ENCODE measurements around the gene ZNF407. TPM values are rescaled to one million over a fixed set of nuclear protein-coding genes. Genes with fewer than 3 reads are reported as not detected.

Gene ZNF407
- total and polyA plus RNA-seq, 7 experiments from 2014 or later = 6.8 to 31.3 (median 27.9) TPM

- Mint-ChIP-seq H3K9me3 (peaks cover 0 to 6% (median 0%) of the 10 kb centered on the region in 11 donors), H3K4me3 (no peak overlapping the region), H3K4me1 (peaks cover 11 to 42% (median 35%) of the 10 kb centered on the region in 7 donors), H3K36me3 (peaks cover 2 to 46% (median 28%) of the 10 kb centered on the region in 5 donors), H3K27ac (peak overlapping the region in 1 of 9 donors; percentile 45), H3K27me3 (no peaks in the 10 kb centered on the region)
- Histone ChIP-seq H3K36me3 (ENCODE audit: control insufficient read depth in 2 of 3, insufficient read depth in 3 of 3, low read length in 3 of 3) (no peaks in the 10 kb centered on the region), H3K9me3 (ENCODE audit: control insufficient read depth in 2 of 3, low read length in 3 of 3) (no peaks in the 10 kb centered on the region), H3K27ac (ENCODE audit: low read depth, low read length) (no peak overlapping the region), H3K4me3 (ENCODE audit: low read length) (no peak overlapping the region), H3K27me3 (ENCODE audit: control insufficient read depth in 2 of 2, insufficient read depth in 2 of 2, low read length in 2 of 2) (no peaks in the 10 kb centered on the region), H3K4me1 (ENCODE audit: control insufficient read depth in 2 of 2, insufficient read depth in 2 of 2, low read length in 2 of 2) (no peaks in the 10 kb centered on the region)
- POLR2A ChIA-PET = no interaction called here
- CTCF ChIA-PET = interaction anchor here (0.7 kb wide), 1 partner anchor 72 kb away, joined by 3 read pairs; no protein-coding TSS in a partner anchor
- intact Hi-C loops (cut with micrococcal nuclease) = no loop called here
- DNase-seq = no peak
- ATAC-seq = no peak
Measured at GRCh38 chr18:74722237-74722636, 124.6 kb downstream of the ZNF407 start.

GRCh38 chr18:74724186-74724585 lies 126.5 kb downstream of the ZNF407 start:
- H3K27ac Mint-ChIP-seq = no peak overlapping the region
- CTCF ChIA-PET = no interaction called here

GRCh38 chr18:74725690-74726089 lies 128.0 kb downstream of the ZNF407 start:
- Histone ChIP-seq H3K27ac (ENCODE audit: low read depth, low read length) (no peak overlapping the region), H3K4me1 (ENCODE audit: control insufficient read depth in 2 of 2, insufficient read depth in 2 of 2, low read length in 2 of 2) (no peaks in the 10 kb centered on the region), H3K4me3 (ENCODE audit: low read length) (no peak overlapping the region), H3K9me3 (ENCODE audit: control insufficient read depth in 2 of 3, low read length in 3 of 3) (no peaks in the 10 kb centered on the region), H3K27me3 (ENCODE audit: control insufficient read depth in 2 of 2, insufficient read depth in 2 of 2, low read length in 2 of 2) (no peaks in the 10 kb centered on the region), H3K36me3 (ENCODE audit: control insufficient read depth in 2 of 3, insufficient read depth in 3 of 3, low read length in 3 of 3) (peaks cover 0 to 4% (median 0%) of the 10 kb centered on the region in 3 experiments)
- ChIA-PET POLR2A (no interaction called here), CTCF (no interaction called here)
- intact Hi-C loops (cut with micrococcal nuclease) = loop anchor here in 1 of 2 donors (2.0 kb wide), 1 partner anchor 15 kb away; no protein-coding TSS in a partner anchor
- DNase-seq (no peak), ATAC-seq (no peak)
- no peak overlapping the region for H3K4me3 Mint-ChIP-seq
- H3K9me3 Mint-ChIP-seq = peaks cover 0 to 1% (median 0%) of the 10 kb centered on the region in 11 donors
- peaks cover 5 to 55% (median 42%) of the 10 kb centered on the region in 5 donors for H3K36me3 Mint-ChIP-seq
- no peaks in the 10 kb centered on the region for H3K27me3 Mint-ChIP-seq
- H3K27ac Mint-ChIP-seq = no peak overlapping the region
- peaks cover 8 to 46% (median 31%) of the 10 kb centered on the region in 7 donors for H3K4me1 Mint-ChIP-seq

More at GRCh38 chr18:74724186-74724585, 126.5 kb downstream of the ZNF407 start:
- POLR2A ChIA-PET = interaction anchor here (0.6 kb wide), 1 partner anchor 37 kb away, joined by 3 read pairs; no protein-coding TSS in a partner anchor
- Mint-ChIP-seq H3K27me3 (no peaks in the 10 kb centered on the region), H3K36me3 (peaks cover 3 to 60% (median 41%) of the 10 kb centered on the region in 5 donors), H3K9me3 (peaks cover 0 to 6% (median 0%) of the 10 kb centered on the region in 11 donors), H3K4me3 (no peak overlapping the region), H3K4me1 (peaks cover 11 to 56% (median 39%) of the 10 kb centered on the region in 7 donors)
- ATAC-seq = no peak
- no peak for DNase-seq
- Histone ChIP-seq H3K4me1 (ENCODE audit: control insufficient read depth in 2 of 2, insufficient read depth in 2 of 2, low read length in 2 of 2) (no peaks in the 10 kb centered on the region), H3K27me3 (ENCODE audit: control insufficient read depth in 2 of 2, insufficient read depth in 2 of 2, low read length in 2 of 2) (no peaks in the 10 kb centered on the region), H3K9me3 (ENCODE audit: control insufficient read depth in 2 of 3, low read length in 3 of 3) (no peaks in the 10 kb centered on the region), H3K27ac (ENCODE audit: low read depth, low read length) (no peak overlapping the region), H3K4me3 (ENCODE audit: low read length) (no peak overlapping the region), H3K36me3 (ENCODE audit: control insufficient read depth in 2 of 3, insufficient read depth in 3 of 3, low read length in 3 of 3) (peaks cover 0 to 4% (median 0%) of the 10 kb centered on the region in 3 experiments)
- intact Hi-C loops (cut with micrococcal nuclease) = loop anchor here in 1 of 2 donors (2.0 kb wide), 1 partner anchor 13 kb away; no protein-coding TSS in a partner anchor

- Histone ChIP-seq H3K9me3 (ENCODE audit: control insufficient read depth in 2 of 3, low read length in 3 of 3) (no peaks in the 10 kb centered on the region), H3K4me3 (ENCODE audit: low read length) (no peak overlapping the region), H3K27ac (ENCODE audit: low read depth, low read length) (no peak overlapping the region), H3K4me1 (ENCODE audit: control insufficient read depth in 2 of 2, insufficient read depth in 2 of 2, low read length in 2 of 2) (no peaks in the 10 kb centered on the region), H3K36me3 (ENCODE audit: control insufficient read depth in 2 of 3, insufficient read depth in 3 of 3, low read length in 3 of 3) (peaks cover 0 to 4% (median 0%) of the 10 kb centered on the region in 3 experiments), H3K27me3 (ENCODE audit: control insufficient read depth in 2 of 2, insufficient read depth in 2 of 2, low read length in 2 of 2) (no peaks in the 10 kb centered on the region)
- Mint-ChIP-seq H3K9me3 (peaks cover 0 to 1% (median 0%) of the 10 kb centered on the region in 11 donors), H3K36me3 (peaks cover 5 to 54% (median 34%) of the 10 kb centered on the region in 5 donors), H3K27ac (peak overlapping the region in 1 of 9 donors; percentile 80), H3K27me3 (no peaks in the 10 kb centered on the region), H3K4me1 (peaks cover under 1 to 20% (median 8%) of the 10 kb centered on the region in 7 donors), H3K4me3 (no peak overlapping the region)
- ChIA-PET POLR2A (no interaction called here), CTCF (no interaction called here)
- intact Hi-C loops (cut with micrococcal nuclease) = no loop called here
- DNase-seq (no peak), ATAC-seq (no peak)
Measured at GRCh38 chr18:74728586-74728985, 130.9 kb downstream of the ZNF407 start.

GRCh38 chr18:74731097-74731496 lies 133.4 kb downstream of the ZNF407 start:
- ChIA-PET POLR2A (no interaction called here), CTCF (no interaction called here)
- ATAC-seq = no peak
- no peak for DNase-seq
- no peaks in the 10 kb centered on the region for H3K4me1 ChIP-seq (ENCODE audit: control insufficient read depth in 2 of 2, insufficient read depth in 2 of 2, low read length in 2 of 2)
- H3K27me3 Mint-ChIP-seq = no peaks in the 10 kb centered on the region
- peaks cover 0 to 26% (median 12%) of the 10 kb centered on the region in 7 donors for H3K4me1 Mint-ChIP-seq
- H3K9me3 Mint-ChIP-seq = peaks cover 0 to 1% (median 0%) of the 10 kb centered on the region in 11 donors
- no peak overlapping the region for H3K4me3 Mint-ChIP-seq
- intact Hi-C loops (cut with micrococcal nuclease) = no loop called here
- peaks cover 0 to 4% (median 0%) of the 10 kb centered on the region in 3 experiments for H3K36me3 ChIP-seq (ENCODE audit: control insufficient read depth in 2 of 3, insufficient read depth in 3 of 3, low read length in 3 of 3)
- no peaks in the 10 kb centered on the region for H3K27me3 ChIP-seq (ENCODE audit: control insufficient read depth in 2 of 2, insufficient read depth in 2 of 2, low read length in 2 of 2)
- H3K27ac Mint-ChIP-seq = no peak overlapping the region
- H3K9me3 ChIP-seq (ENCODE audit: control insufficient read depth in 2 of 3, low read length in 3 of 3) = no peaks in the 10 kb centered on the region
- H3K4me3 ChIP-seq (ENCODE audit: low read length) = no peak overlapping the region
- peaks cover 5 to 50% (median 34%) of the 10 kb centered on the region in 5 donors for H3K36me3 Mint-ChIP-seq
- no peak overlapping the region for H3K27ac ChIP-seq (ENCODE audit: low read depth, low read length)

- H3K9me3 ChIP-seq (ENCODE audit: control insufficient read depth in 2 of 3, low read length in 3 of 3) = no peaks in the 10 kb centered on the region
- peaks cover 0 to 4% (median 0%) of the 10 kb centered on the region in 3 experiments for H3K36me3 ChIP-seq (ENCODE audit: control insufficient read depth in 2 of 3, insufficient read depth in 3 of 3, low read length in 3 of 3)
- no peak overlapping the region for H3K27ac ChIP-seq (ENCODE audit: low read depth, low read length)
- ATAC-seq = no peak
- H3K27me3 Mint-ChIP-seq = no peaks in the 10 kb centered on the region
- H3K27me3 ChIP-seq (ENCODE audit: control insufficient read depth in 2 of 2, insufficient read depth in 2 of 2, low read length in 2 of 2) = no peaks in the 10 kb centered on the region
- peaks cover 0 to 1% (median 0%) of the 10 kb centered on the region in 11 donors for H3K9me3 Mint-ChIP-seq
- ChIA-PET POLR2A (interaction anchor here (0.6 kb wide), 1 partner anchor 109 kb away, joined by 3 read pairs; no protein-coding TSS in a partner anchor), CTCF (no interaction called here)
- no peak overlapping the region for H3K27ac Mint-ChIP-seq
- H3K4me1 Mint-ChIP-seq = peaks cover 0 to 19% (median 5%) of the 10 kb centered on the region in 7 donors
- peaks cover 4 to 41% (median 30%) of the 10 kb centered on the region in 5 donors for H3K36me3 Mint-ChIP-seq
- no peak overlapping the region for H3K4me3 ChIP-seq (ENCODE audit: low read length)
- intact Hi-C loops (cut with micrococcal nuclease) = no loop called here
- no peak for DNase-seq
- H3K4me1 ChIP-seq (ENCODE audit: control insufficient read depth in 2 of 2, insufficient read depth in 2 of 2, low read length in 2 of 2) = no peaks in the 10 kb centered on the region
- H3K4me3 Mint-ChIP-seq = no peak overlapping the region
Measured at GRCh38 chr18:74732380-74732779, 134.7 kb downstream of the ZNF407 start.

- intact Hi-C loops (cut with micrococcal nuclease) = no loop called here
- Histone ChIP-seq H3K27me3 (ENCODE audit: control insufficient read depth in 2 of 2, insufficient read depth in 2 of 2, low read length in 2 of 2) (no peaks in the 10 kb centered on the region), H3K4me1 (ENCODE audit: control insufficient read depth in 2 of 2, insufficient read depth in 2 of 2, low read length in 2 of 2) (no peaks in the 10 kb centered on the region), H3K36me3 (ENCODE audit: control insufficient read depth in 2 of 3, insufficient read depth in 3 of 3, low read length in 3 of 3) (no peaks in the 10 kb centered on the region), H3K27ac (ENCODE audit: low read depth, low read length) (no peak overlapping the region), H3K4me3 (ENCODE audit: low read length) (no peak overlapping the region), H3K9me3 (ENCODE audit: control insufficient read depth in 2 of 3, low read length in 3 of 3) (no peaks in the 10 kb centered on the region)
- Mint-ChIP-seq H3K27me3 (no peaks in the 10 kb centered on the region), H3K4me1 (peaks cover 0 to 14% (median 1%) of the 10 kb centered on the region in 7 donors), H3K4me3 (no peak overlapping the region), H3K27ac (peak overlapping the region in 1 of 9 donors; percentile 63), H3K9me3 (peaks cover 0 to 1% (median 0%) of the 10 kb centered on the region in 11 donors), H3K36me3 (peaks cover 2 to 29% (median 17%) of the 10 kb centered on the region in 5 donors)
- ChIA-PET CTCF (no interaction called here), POLR2A (no interaction called here)
- ATAC-seq (no peak), DNase-seq (no peak)
Measured at GRCh38 chr18:74733598-74733997, 135.9 kb downstream of the ZNF407 start.
